Thoracic aorta (tissue), 2 donors: ENCODE results near the gene SERPIND1. TPM values are rescaled to one million over a fixed set of nuclear protein-coding genes. Genes with fewer than 3 reads are reported as not detected.

ENCODE experiments used
- ATAC-seq: fragments of 150-250 bp; one replicate; pipeline ENCODE4 v1.8.0; 2017; ENCODE audit warnings: low read depth; ENCODE audit not compliant: insufficient number of reproducible peaks, low FRiP score
- DNase-seq: peaks from one replicate; pipeline ENCODE4 v3.0.0-alpha.2; 2020; ENCODE audit warnings: low spot score
- H3K27ac ChIP-seq, 2 donors: fragments of 200-600 bp; sonication (generic); 1 replicate in 1 of 2; 2 replicates in 1 of 2; pipeline ENCODE4 v1.5.1; 2016; ENCODE audit warnings: mild to moderate bottlenecking in 2 of 2, moderate library complexity in 2 of 2
- H3K27me3 ChIP-seq: fragments of 200-600 bp; sonication (generic); replicated peaks from 2 replicates; pipeline ENCODE4 v1.6.0; 2016; ENCODE audit warnings: mild to moderate bottlenecking; ENCODE audit not compliant: insufficient read depth
- H3K36me3 ChIP-seq: fragments of 200-600 bp; sonication (generic); one replicate; pipeline ENCODE4 v1.5.1; 2016
- H3K4me1 ChIP-seq, 2 donors: fragments of 200-600 bp; sonication (generic); 1 replicate in 1 of 2; 2 replicates in 1 of 2; pipeline versions ENCODE4 v1.5.1 to v1.6.0; 2016; ENCODE audit warnings: low read depth in 2 of 2, mild to moderate bottlenecking in 1 of 2; ENCODE audit not compliant: control insufficient read depth in 1 of 2
- H3K4me3 ChIP-seq: fragments of 200-600 bp; sonication (generic); 2 replicates; pipeline ENCODE4 v1.5.1; 2016; ENCODE audit warnings: mild to moderate bottlenecking
- H3K9me3 ChIP-seq: fragments of 200-600 bp; sonication (generic); 2 replicates; pipeline ENCODE4 v1.5.1; 2016
- CTCF ChIP-seq: fragments of 200-600 bp; sonication (generic); IDR thresholded peaks from one replicate; pipeline ENCODE4 v1.5.1; 2019; ENCODE audit warnings: antibody characterized with exemption
- total RNA-seq, 2 donors: library from RNA; depleted of rRNA; stranded (reverse); fragments of >200 nt; gene quantifications; one replicate each; pipeline versions ENCODE4 v1.1.0 to v1.2.3, GENCODE V29; 2016

Gene SERPIND1
- total RNA-seq, 2 donors from 2014 or later: not detected

GRCh38 chr22:20803696-20804324 lies 29.9 kb downstream of the SERPIND1 start:
- Histone ChIP-seq H3K4me1 (no peaks in the 10 kb centered on the region), H3K36me3 (peaks cover 62% of the 10 kb centered on the region), H3K27me3 (no peaks in the 10 kb centered on the region), H3K27ac (no peak overlapping the region), H3K9me3 (no peaks in the 10 kb centered on the region), H3K4me3 (no peak overlapping the region)
- TF ChIP-seq CTCF: no peak
- ATAC-seq: no peak
- DNase-seq: no peak

GRCh38 chr22:20804650-20805049 lies 30.7 kb downstream of the SERPIND1 start:
- Histone ChIP-seq H3K9me3 (no peaks in the 10 kb centered on the region), H3K27ac (no peak overlapping the region), H3K36me3 (peaks cover 62% of the 10 kb centered on the region), H3K27me3 (no peaks in the 10 kb centered on the region), H3K4me3 (no peak overlapping the region), H3K4me1 (no peaks in the 10 kb centered on the region)
- DNase-seq: no peak
- no peak for TF ChIP-seq CTCF
- no peak for ATAC-seq

GRCh38 chr22:20805972-20806471 lies 32.1 kb downstream of the SERPIND1 start:
- ATAC-seq (no peak), DNase-seq (no peak)
- Histone ChIP-seq H3K27ac (no peak overlapping the region), H3K27me3 (no peaks in the 10 kb centered on the region), H3K36me3 (peaks cover 65% of the 10 kb centered on the region), H3K4me1 (no peaks in the 10 kb centered on the region), H3K4me3 (no peak overlapping the region), H3K9me3 (no peaks in the 10 kb centered on the region)
- TF ChIP-seq CTCF: no peak

- no peak overlapping the region for H3K27ac ChIP-seq
- H3K36me3 ChIP-seq: peaks cover 59% of the 10 kb centered on the region
- ATAC-seq: no peak
- no peak overlapping the region for H3K4me3 ChIP-seq
- TF ChIP-seq CTCF: no peak
- no peak for DNase-seq
- no peaks in the 10 kb centered on the region for H3K9me3 ChIP-seq
- H3K4me1 ChIP-seq: no peaks in the 10 kb centered on the region
- H3K27me3 ChIP-seq: no peaks in the 10 kb centered on the region
Observed at GRCh38 chr22:20807315-20807752, 33.4 kb downstream of the SERPIND1 start.

- Histone ChIP-seq H3K27me3 (no peaks in the 10 kb centered on the region), H3K4me1 (no peaks in the 10 kb centered on the region), H3K36me3 (peaks cover 58% of the 10 kb centered on the region), H3K9me3 (no peaks in the 10 kb centered on the region), H3K4me3 (no peak overlapping the region), H3K27ac (no peak overlapping the region)
- no peak for ATAC-seq
- TF ChIP-seq CTCF: no peak
- DNase-seq: no peak
Observed at GRCh38 chr22:20808844-20809243, 34.9 kb downstream of the SERPIND1 start.
